D721Med (cell line): ENCODE measurements around the gene CDK17.
"Not testable (repeated sequence)": the region's sequence is repeated elsewhere in the genome, so short reads cannot be mapped to it uniquely, and the experiment has no call there.

Source experiments
- DNase-seq: peaks from one replicate; pipeline ENCODE4 v3.0.0; 2011; ENCODE audit warnings: low spot score; ENCODE audit not compliant: insufficient read length
- FAIRE-seq: peaks from 2 replicates; lab custom pipeline; 2011; peaks lifted over from hg19 to GRCh38; lab: Jason Lieb, UNC
- TF ChIP-seq, protein P1 (sequence below): IDR thresholded peaks from 2 replicates; pipeline ENCODE4 v1.5.1; 2012; ENCODE audit warnings: mild to moderate bottlenecking, control low read depth; ENCODE audit not compliant: insufficient read depth; ENCODE audit errors: missing control alignments

Gene CDK17

DNA sequence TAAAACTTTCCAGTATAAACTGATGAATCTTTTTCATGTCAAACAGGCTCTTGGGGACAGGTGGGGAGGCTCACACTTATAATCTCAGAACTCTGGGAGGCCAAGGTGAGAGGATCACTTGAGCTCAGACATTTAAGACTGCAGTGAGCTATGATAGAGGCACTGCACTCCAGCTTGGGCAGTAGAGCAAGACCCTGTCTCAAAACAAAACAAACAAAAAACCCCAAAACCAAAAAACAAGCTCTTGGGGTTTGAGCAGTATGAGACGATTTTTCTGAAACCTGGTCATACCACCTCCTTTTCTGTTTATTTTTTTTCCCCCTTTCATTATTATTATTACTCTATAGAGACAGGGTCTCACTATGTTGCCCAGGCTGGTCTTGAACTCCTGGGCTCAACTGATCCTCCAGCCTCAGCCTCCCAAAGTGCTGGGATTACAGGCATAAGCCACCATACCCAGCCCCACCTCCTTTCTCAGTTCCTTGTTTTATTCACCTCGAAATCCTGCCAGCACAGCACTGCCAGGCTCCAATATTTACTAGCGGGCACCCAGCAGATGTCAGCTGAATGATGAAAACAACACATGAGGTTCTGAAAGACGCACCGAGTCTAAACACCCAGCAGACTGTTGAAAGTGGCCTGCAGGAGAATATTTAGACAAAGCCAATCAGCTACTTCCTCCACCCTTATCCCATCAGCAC lies 19.5 kb upstream of the CDK17 start:
- FAIRE-seq (no peak), DNase-seq (no peak)
- TF ChIP-seq, protein P1, sequence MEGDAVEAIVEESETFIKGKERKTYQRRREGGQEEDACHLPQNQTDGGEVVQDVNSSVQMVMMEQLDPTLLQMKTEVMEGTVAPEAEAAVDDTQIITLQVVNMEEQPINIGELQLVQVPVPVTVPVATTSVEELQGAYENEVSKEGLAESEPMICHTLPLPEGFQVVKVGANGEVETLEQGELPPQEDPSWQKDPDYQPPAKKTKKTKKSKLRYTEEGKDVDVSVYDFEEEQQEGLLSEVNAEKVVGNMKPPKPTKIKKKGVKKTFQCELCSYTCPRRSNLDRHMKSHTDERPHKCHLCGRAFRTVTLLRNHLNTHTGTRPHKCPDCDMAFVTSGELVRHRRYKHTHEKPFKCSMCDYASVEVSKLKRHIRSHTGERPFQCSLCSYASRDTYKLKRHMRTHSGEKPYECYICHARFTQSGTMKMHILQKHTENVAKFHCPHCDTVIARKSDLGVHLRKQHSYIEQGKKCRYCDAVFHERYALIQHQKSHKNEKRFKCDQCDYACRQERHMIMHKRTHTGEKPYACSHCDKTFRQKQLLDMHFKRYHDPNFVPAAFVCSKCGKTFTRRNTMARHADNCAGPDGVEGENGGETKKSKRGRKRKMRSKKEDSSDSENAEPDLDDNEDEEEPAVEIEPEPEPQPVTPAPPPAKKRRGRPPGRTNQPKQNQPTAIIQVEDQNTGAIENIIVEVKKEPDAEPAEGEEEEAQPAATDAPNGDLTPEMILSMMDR, result no peak

DNA sequence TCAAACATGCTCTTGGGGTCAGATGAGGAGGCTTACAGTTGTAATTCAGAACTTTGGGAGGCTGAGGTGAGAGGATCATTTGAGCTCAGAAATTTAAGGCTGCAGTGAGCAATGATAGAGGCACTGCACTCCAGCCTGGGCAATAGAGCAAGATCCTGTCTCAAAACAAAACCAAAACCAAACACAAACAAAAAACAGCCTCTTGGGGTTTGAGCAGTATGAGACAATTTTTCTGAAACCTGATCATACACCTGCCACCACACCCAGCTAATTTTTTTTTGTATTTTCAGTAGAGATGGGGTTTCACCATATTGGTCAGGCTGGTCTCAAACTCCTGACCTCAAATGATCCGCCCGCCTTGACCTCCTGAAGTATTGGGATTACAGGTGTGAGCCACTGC lies 17.4 kb upstream of the CDK17 start:
- not testable (repeated sequence) for FAIRE-seq, DNase-seq

DNA sequence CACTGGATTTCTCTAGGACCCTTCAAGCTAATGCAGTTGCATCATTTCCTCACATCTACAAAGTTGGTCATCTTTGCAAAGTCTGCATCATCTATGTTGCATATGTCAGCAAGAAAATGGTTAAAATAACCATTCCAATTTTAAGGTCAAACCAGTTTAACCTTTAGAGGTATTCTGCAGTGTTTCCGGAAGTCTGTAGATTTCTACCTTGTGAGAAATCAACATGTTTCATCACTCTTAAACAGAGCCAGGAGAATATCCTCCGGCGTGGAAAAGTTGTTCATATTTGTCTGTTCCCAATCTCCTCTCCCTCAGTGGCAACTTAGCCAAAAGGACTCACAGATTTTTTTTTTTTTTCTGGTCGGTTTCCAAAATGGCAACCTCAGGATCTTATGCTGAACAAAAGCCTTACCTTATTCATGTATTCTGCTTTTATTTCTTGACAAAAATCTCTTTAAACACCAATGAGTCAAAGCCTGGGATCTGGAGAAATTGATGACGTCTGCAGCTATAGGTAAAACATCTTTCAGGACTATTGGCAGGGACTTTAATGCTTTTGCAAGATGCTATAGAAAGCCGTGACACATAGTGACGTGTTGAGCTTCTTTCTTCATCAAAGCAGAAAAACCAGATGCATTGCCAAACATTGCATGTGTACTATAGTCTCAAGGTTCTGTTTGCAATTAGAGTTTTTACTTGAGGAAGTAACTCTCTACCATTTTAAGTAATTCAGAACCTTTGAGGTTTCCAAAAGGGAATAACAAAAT lies 16.0 kb upstream of the CDK17 start:
- FAIRE-seq, result no peak
- no peak for DNase-seq

DNA sequence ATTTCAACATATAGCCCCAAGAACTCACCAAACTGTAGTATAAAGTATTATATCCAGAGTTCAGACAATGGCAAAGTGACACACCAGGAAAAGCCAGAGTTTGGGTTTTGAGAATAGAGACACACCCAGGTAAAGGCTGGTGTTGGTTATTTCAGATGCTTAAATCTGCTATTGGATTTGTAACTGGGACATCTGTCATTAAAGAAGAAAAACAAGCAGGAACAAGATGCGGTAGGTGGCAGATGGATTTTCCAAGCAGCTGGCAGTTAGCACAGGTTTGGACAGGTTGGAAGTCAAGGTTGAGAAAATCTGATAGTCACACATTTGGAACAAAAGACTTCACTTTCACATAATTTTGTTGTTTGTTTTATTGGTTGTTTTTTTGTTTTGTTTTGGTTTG lies 14.4 kb upstream of the CDK17 start:
- FAIRE-seq (no peak), DNase-seq (no peak)
- TF ChIP-seq, protein P1, result no peak

More for the DNA sequence above, 16.0 kb upstream of the CDK17 start:
- TF ChIP-seq, protein P1, result no peak

DNA sequence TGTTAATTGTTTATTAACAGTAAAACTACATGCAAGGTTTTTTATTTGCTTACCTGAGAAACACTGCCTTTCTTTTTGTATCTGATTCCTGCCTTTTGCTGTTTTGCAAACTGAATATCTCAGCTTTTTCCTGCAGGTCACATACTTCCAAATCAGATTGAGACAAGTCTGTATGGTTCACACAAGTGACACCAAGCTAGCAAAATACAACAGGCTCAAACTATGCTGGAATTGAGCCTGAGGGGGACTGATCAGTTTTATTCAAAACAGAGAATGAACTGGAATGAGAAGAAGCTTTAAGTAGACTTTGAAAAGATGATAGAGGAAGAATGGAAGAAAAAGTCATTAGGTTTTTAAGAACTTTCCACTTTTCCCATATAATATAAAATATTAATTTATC lies 12.2 kb upstream of the CDK17 start:
- no peak for DNase-seq
- TF ChIP-seq, protein P1, result no peak
- FAIRE-seq, result no peak

DNA sequence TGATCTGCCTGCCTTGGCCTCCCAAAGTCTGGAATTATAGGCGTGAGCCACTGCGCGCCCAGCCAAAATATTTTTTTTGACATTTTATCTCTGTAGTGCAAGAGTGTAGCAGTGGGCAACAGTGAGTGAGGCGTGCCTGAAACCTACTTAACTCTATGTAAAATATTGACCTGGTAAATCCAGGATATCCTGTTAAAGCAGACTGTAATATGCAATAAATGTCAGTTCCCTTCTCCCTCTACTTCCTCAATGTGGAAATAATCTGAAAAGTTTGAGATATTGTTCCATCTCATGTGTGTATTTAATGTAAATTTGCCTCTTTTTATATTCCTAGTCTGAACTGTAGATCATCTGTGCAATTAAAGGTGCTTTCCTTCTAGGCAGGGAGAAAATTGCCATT lies 9.5 kb upstream of the CDK17 start:
- TF ChIP-seq, protein P1, result no peak
- DNase-seq, result no peak
- FAIRE-seq, result no peak

DNA sequence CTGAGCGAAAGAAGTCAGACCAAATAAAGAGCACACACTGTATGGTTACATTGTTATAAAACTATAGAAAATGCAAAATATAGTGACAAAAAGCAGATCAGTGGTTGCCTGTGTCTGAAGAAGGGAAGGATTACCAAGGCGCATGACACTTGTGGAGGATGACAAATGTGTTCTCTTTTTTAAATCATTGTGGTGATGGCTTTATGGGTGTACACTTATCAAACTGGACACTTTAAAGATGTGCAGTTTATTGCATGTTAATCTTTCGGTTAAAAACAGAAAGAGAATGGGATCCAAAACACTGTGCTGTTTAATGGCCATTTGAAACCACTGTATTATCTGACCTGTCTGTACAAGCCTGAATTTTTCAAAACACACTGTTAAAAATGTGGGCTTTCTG lies 8.8 kb upstream of the CDK17 start:
- no peak for FAIRE-seq
- TF ChIP-seq, protein P1, result no peak
- DNase-seq, result no peak

DNA sequence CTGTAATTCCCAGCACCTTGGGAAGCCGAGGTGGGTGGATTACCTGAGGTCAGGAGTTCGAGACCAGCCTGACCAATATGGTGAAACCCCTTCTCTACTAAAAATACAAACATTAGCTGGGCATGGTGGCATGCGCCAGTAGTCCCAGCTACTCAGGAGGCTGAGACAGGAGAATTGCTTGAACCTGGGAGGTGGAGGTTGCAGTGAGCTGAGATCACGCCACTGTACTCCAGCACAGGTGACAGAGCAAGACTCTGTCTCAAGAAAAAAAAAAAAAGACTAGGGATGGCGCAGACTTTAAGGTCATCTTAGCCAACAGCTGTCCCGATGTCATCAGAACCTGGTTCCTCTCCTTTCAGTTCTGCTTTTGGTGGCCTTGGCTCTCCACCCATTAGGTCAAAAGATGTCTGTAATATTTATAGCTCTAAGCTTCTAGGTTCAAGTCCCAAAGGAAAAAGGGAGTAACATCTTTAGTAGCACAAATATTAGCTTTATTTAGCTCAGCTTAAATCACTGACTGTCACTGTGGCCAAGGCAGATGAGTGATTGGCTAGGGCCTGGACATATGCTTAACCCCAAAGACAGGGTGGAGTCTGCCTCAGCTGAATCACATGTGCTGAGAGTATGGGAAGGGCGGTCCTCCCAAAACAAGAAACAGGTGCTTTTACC lies 7.3 kb upstream of the CDK17 start:
- not testable (repeated sequence) for DNase-seq, FAIRE-seq
